Bronchial epithelial cell (primary cell): ENCODE results near the gene MANBA. TPM values are rescaled to one million over a fixed set of nuclear protein-coding genes. Genes with fewer than 3 reads are reported as not detected.
A peak's percentile ranks its signal among the peaks of the same experiment; 100 is the strongest.

Experiments
- DNase-seq: peaks from one replicate; pipeline ENCODE4 v3.0.0-alpha.2; 2010; ENCODE audit warnings: low read depth
- FAIRE-seq: peaks from 2 replicates; lab custom pipeline; 2011; peaks lifted over from hg19 to GRCh38; lab: Jason Lieb, UNC
- H3K27me3 ChIP-seq: 2 replicates; pipeline ENCODE4 v1.5.1; 2011; ENCODE audit warnings: low read length; ENCODE audit not compliant: control insufficient read depth, insufficient read depth
- H3K36me3 ChIP-seq: 2 replicates; pipeline ENCODE4 v1.5.1; 2011; ENCODE audit warnings: low read length; ENCODE audit not compliant: control insufficient read depth, insufficient read depth
- H3K4me3 ChIP-seq: 2 replicates; pipeline ENCODE4 v1.5.1; 2011; ENCODE audit warnings: mild to moderate bottlenecking, low read depth, low read length, control low read depth
- CTCF ChIP-seq: IDR thresholded peaks from 2 replicates; pipeline ENCODE4 v1.5.1; 2011; ENCODE audit warnings: mild to moderate bottlenecking, moderate library complexity, low read length, control low read depth, inconsistent platforms; ENCODE audit not compliant: insufficient read depth, severe bottlenecking
- total RNA-seq: library from RNA; depleted of rRNA; stranded (reverse); fragments of >200 nt; gene quantifications from 2 replicates; pipeline ENCODE4 v1.2.1, GENCODE V29; 2014

MANBA gene
- total RNA-seq, 1 donor from 2014 or later: 60.3 TPM

GRCh38 chr4:102600689-102601088, 160.1 kb downstream of the MANBA start:
- H3K4me3 ChIP-seq: no peak overlapping the region
- no peak for DNase-seq
- TF ChIP-seq CTCF: no peak
- no peaks in the 10 kb centered on the region for H3K27me3 ChIP-seq
- FAIRE-seq: no peak
- H3K36me3 ChIP-seq: peaks cover 11% of the 10 kb centered on the region

GRCh38 chr4:102599886-102600285, 160.9 kb downstream of the MANBA start:
- no peak for TF ChIP-seq CTCF
- peaks cover 14% of the 10 kb centered on the region for H3K36me3 ChIP-seq
- no peaks in the 10 kb centered on the region for H3K27me3 ChIP-seq
- H3K4me3 ChIP-seq: no peak overlapping the region
- no peak for FAIRE-seq
- no peak for DNase-seq

GRCh38 chr4:102599455-102599854, 161.3 kb downstream of the MANBA start:
- Histone ChIP-seq H3K4me3 (no peak overlapping the region), H3K27me3 (no peaks in the 10 kb centered on the region), H3K36me3 (peaks cover 14% of the 10 kb centered on the region)
- no peak for FAIRE-seq
- DNase-seq: peak; percentile 83
- no peak for TF ChIP-seq CTCF

GRCh38 chr4:102598762-102599374, 161.9 kb downstream of the MANBA start:
- no peak for TF ChIP-seq CTCF
- H3K27me3 ChIP-seq: no peaks in the 10 kb centered on the region
- DNase-seq (no peak), FAIRE-seq (no peak)
- H3K4me3 ChIP-seq: no peak overlapping the region
- peaks cover 14% of the 10 kb centered on the region for H3K36me3 ChIP-seq

GRCh38 chr4:102598086-102598761, 162.5 kb downstream of the MANBA start:
- DNase-seq (no peak), FAIRE-seq (no peak)
- peaks cover 14% of the 10 kb centered on the region for H3K36me3 ChIP-seq
- no peak for TF ChIP-seq CTCF
- no peaks in the 10 kb centered on the region for H3K27me3 ChIP-seq
- no peak overlapping the region for H3K4me3 ChIP-seq
